Gastrocnemius medialis (tissue), 4 donors: ENCODE results near the gene IFNL4. TPM values are rescaled to one million over a fixed set of nuclear protein-coding genes. Genes with fewer than 3 reads are reported as not detected.

Experiments used
- ATAC-seq, 2 donors: fragments of 150-250 bp; one replicate each; pipeline ENCODE4 v1.9.1; 2016
- DNase-seq, 2 donors: peaks; one replicate each; pipeline ENCODE4 v3.0.0-alpha.2; 2019
- H3K27ac ChIP-seq, 4 donors: fragments of 200-600 bp; sonication (generic); 1 replicate in 1 of 4; 2 replicates in 3 of 4; pipeline ENCODE4 v1.5.1; 2016 to 2018; ENCODE audit warnings: mild to moderate bottlenecking in 2 of 4, moderate library complexity in 1 of 4
- H3K27me3 ChIP-seq, 3 donors: fragments of 200-600 bp; sonication (generic) in 2 of 3; 1 replicate in 1 of 3; 2 replicates in 2 of 3; pipeline versions ENCODE4 v1.5.1 to v1.6.0; 2016 to 2019; ENCODE audit warnings: mild to moderate bottlenecking in 1 of 3, moderate library complexity in 1 of 3
- H3K36me3 ChIP-seq, 2 donors: fragments of 200-600 bp; sonication (generic) in 1 of 2; one replicate each; pipeline ENCODE4 v1.5.1; 2017 to 2018
- H3K4me1 ChIP-seq, 2 donors: fragments of 200-600 bp; sonication (generic) in 1 of 2; one replicate each; pipeline ENCODE4 v1.5.1; 2016 to 2017; ENCODE audit warnings: mild to moderate bottlenecking in 2 of 2
- H3K4me3 ChIP-seq, 4 donors: fragments of 200-600 bp; sonication (generic) in 3 of 4; 1 replicate in 1 of 4; 2 replicates in 3 of 4; pipeline ENCODE4 v1.5.1; 2016 to 2019; ENCODE audit warnings: mild to moderate bottlenecking in 2 of 4
- H3K9me3 ChIP-seq, 3 donors: fragments of 200-600 bp; sonication (generic) in 2 of 3; 1 replicate in 1 of 3; 2 replicates in 2 of 3; pipeline ENCODE4 v1.5.1; 2016 to 2019
- POLR2A ChIP-seq, 2 donors: fragments of 450-650 bp; IDR thresholded peaks; one replicate each; pipeline ENCODE4 v1.6.1; 2017; ENCODE audit warnings: antibody characterized with exemption in 2 of 2, mild to moderate bottlenecking in 2 of 2, moderate library complexity in 2 of 2
- in situ Hi-C, 4 donors: fragments of 200-750 bp; cut with MboI; loops; one replicate each; pipeline versions ENCODE4 v1.15.0 to v1.8.0; 2017; ENCODE audit warnings: low sequenced_read_pairs in 4 of 4
- intact Hi-C: fragments of 100-400 bp; cut with DNase I; formaldehyde crosslinking; loops from one replicate; pipeline ENCODE4 v1.15.1; 2023; ENCODE audit warnings: low total_unique reads
- total RNA-seq, 4 donors: library from RNA; depleted of rRNA; stranded (reverse); fragments of >200 nt; gene quantifications; one replicate each; pipeline versions ENCODE4 v1.1.0 to v1.2.3, GENCODE V29; 2016
- TF ChIP-seq, protein P1 (sequence below), 5 experiments: fragments of 450-650 bp in 3 of 5; fragments of 200-600 bp in 2 of 5; sonication (generic) in 2 of 5; IDR thresholded peaks in 4 of 5; conservative IDR thresholded peaks in 1 of 5; 1 replicate in 4 of 5; 2 replicates in 1 of 5; pipeline ENCODE4 v1.5.1; 2016 to 2019; ENCODE audit warnings: antibody characterized with exemption in 5 of 5, mild to moderate bottlenecking in 3 of 5, moderate library complexity in 3 of 5

Gene IFNL4
- total RNA-seq, 4 donors from 2014 or later: not detected

- peaks cover 47 to 56% (median 53%) of the 10 kb centered on the region in 3 donors for H3K27me3 ChIP-seq
These were observed 45.0 kb downstream of the IFNL4 start, which contains the start of gene SYCN for GRCh38 chr19:39203372-39204341. TSS of gene SYCN (minus strand) at chr19:39204263. CDS start at chr19:39204254, 9 bp downstream.

DNA sequence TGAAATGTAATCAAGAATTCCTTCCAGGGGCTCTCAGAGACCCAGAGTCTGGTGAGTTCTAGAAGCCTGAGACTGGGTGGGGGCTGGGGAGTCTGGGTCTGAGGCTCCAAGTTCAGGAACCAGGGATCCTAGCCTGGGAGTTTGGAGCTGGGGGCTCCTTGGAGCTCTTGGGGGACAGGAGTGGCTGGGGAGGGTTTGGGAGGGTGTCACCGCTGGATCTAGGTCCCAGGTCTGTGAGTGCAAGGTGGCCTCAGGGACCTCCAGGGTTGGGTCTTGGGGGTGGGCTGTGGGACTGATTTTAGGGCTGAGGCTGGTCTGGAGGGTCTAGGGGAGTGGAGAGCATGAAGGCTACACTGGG, 45.7 kb downstream of the IFNL4 start:
- H3K4me3 ChIP-seq: no peak overlapping the region
- H3K9me3 ChIP-seq: no peaks in the 10 kb centered on the region
- intact Hi-C loops (no loop called here), in situ Hi-C loops (no loop called here)
- no peak overlapping the region for H3K27ac ChIP-seq
- no peak for DNase-seq
- no peaks in the 10 kb centered on the region for H3K4me1 ChIP-seq
- H3K36me3 ChIP-seq: no peaks in the 10 kb centered on the region
- peaks cover 46 to 61% (median 58%) of the 10 kb centered on the region in 3 donors for H3K27me3 ChIP-seq
- TF ChIP-seq, protein P1, sequence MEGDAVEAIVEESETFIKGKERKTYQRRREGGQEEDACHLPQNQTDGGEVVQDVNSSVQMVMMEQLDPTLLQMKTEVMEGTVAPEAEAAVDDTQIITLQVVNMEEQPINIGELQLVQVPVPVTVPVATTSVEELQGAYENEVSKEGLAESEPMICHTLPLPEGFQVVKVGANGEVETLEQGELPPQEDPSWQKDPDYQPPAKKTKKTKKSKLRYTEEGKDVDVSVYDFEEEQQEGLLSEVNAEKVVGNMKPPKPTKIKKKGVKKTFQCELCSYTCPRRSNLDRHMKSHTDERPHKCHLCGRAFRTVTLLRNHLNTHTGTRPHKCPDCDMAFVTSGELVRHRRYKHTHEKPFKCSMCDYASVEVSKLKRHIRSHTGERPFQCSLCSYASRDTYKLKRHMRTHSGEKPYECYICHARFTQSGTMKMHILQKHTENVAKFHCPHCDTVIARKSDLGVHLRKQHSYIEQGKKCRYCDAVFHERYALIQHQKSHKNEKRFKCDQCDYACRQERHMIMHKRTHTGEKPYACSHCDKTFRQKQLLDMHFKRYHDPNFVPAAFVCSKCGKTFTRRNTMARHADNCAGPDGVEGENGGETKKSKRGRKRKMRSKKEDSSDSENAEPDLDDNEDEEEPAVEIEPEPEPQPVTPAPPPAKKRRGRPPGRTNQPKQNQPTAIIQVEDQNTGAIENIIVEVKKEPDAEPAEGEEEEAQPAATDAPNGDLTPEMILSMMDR (IDR thresholded peaks at IDR 0.05 in 4 of 5, conservative IDR thresholded peaks at IDR 0.05 in 1 of 5): no peak
- TF ChIP-seq POLR2A (IDR thresholded peaks at IDR 0.05): no peak
- ATAC-seq: no peak

More at GRCh38 chr19:39203372-39204341, 45.0 kb downstream of the IFNL4 start, which contains the start of gene SYCN:
- no peak for ATAC-seq
- H3K9me3 ChIP-seq: no peaks in the 10 kb centered on the region
- intact Hi-C loops (no loop called here), in situ Hi-C loops (no loop called here)
- DNase-seq: no peak
- H3K4me1 ChIP-seq: no peaks in the 10 kb centered on the region
- no peak within 1 kb of the TSS for H3K4me3 ChIP-seq
- H3K36me3 ChIP-seq: no peaks in the 10 kb centered on the region
- H3K27ac ChIP-seq: no peak within 1 kb of the TSS
- TF ChIP-seq, protein P1 (IDR thresholded peaks at IDR 0.05 in 4 of 5, conservative IDR thresholded peaks at IDR 0.05 in 1 of 5): no peak
- TF ChIP-seq POLR2A (IDR thresholded peaks at IDR 0.05): no peak

- intact Hi-C loops (no loop called here), in situ Hi-C loops (no loop called here)
- Histone ChIP-seq H3K4me1 (no peaks in the 10 kb centered on the region), H3K4me3 (no peak overlapping the region), H3K27me3 (peaks cover 64 to 83% (median 80%) of the 10 kb centered on the region in 3 donors), H3K27ac (no peak overlapping the region), H3K9me3 (no peaks in the 10 kb centered on the region), H3K36me3 (no peaks in the 10 kb centered on the region)
- no peak for DNase-seq
- no peak for TF ChIP-seq POLR2A (IDR thresholded peaks at IDR 0.05)
- TF ChIP-seq, protein P1 (IDR thresholded peaks at IDR 0.05 in 4 of 5, conservative IDR thresholded peaks at IDR 0.05 in 1 of 5): no peak
- no peak for ATAC-seq
These were observed 47.9 kb downstream of the IFNL4 start for GRCh38 chr19:39200803-39201115.

- H3K4me1 ChIP-seq: no peaks in the 10 kb centered on the region
- H3K27me3 ChIP-seq: peaks cover 68 to 88% (median 85%) of the 10 kb centered on the region in 3 donors
- intact Hi-C loops: no loop called here
- no peak overlapping the region for H3K27ac ChIP-seq
- no peak for DNase-seq
- in situ Hi-C loops: no loop called here
- no peaks in the 10 kb centered on the region for H3K36me3 ChIP-seq
- ATAC-seq: no peak
- no peak overlapping the region for H3K4me3 ChIP-seq
- no peaks in the 10 kb centered on the region for H3K9me3 ChIP-seq
- no peak for TF ChIP-seq POLR2A (IDR thresholded peaks at IDR 0.05)
- TF ChIP-seq, protein P1 (IDR thresholded peaks at IDR 0.05 in 4 of 5, conservative IDR thresholded peaks at IDR 0.05 in 1 of 5): no peak
These were observed 48.4 kb downstream of the IFNL4 start for GRCh38 chr19:39200066-39200802.
